ENCODE results near the gene ACTL8.

Gene ACTL8

GRCh38 chr1:17795081-17795809 is 40.1 kb downstream of the ACTL8 start:
- no peak for DNase-seq (ENCODE audit: extremely low spot score)
- ChIA-PET POLR2A (no interaction called here), CTCF (interaction anchor here (1.0 to 1.2 kb wide), 2 partner anchors 31 to 134 kb away, joined by 3 read pairs; no protein-coding TSS in a partner anchor)
- TF ChIP-seq FOXA1 (IDR thresholded peaks at IDR 0.05) (no peak), ARNT (IDR thresholded peaks at IDR 0.05) (no peak), FOXK2 (IDR thresholded peaks at IDR 0.05) (no peak), LEF1 (IDR thresholded peaks at IDR 0.05; ENCODE audit: borderline replicate concordance) (no peak), NFRKB (IDR thresholded peaks at IDR 0.05) (no peak), L3MBTL2 (conservative IDR thresholded peaks at IDR 0.05) (no peak), FOXM1 (IDR thresholded peaks at IDR 0.05; ENCODE audit: borderline replicate concordance) (no peak), ELF4 (IDR thresholded peaks at IDR 0.05) (no peak), SP1 (IDR thresholded peaks at IDR 0.05) (no peak), ZNF384 (IDR thresholded peaks at IDR 0.05) (no peak), PKNOX1 (IDR thresholded peaks at IDR 0.05) (no peak), SUZ12 (IDR thresholded peaks at IDR 0.05) (no peak), BHLHE40 (IDR thresholded peaks at IDR 0.05; ENCODE audit: borderline replicate concordance) (no peak), HDGF (IDR thresholded peaks at IDR 0.05; ENCODE audit: borderline replicate concordance) (no peak), CTBP1 (IDR thresholded peaks at IDR 0.05; ENCODE audit: borderline replicate concordance) (no peak), TARDBP (IDR thresholded peaks at IDR 0.05) (no peak)

GRCh38 chr1:17795836-17796645 is 40.9 kb downstream of the ACTL8 start:
- no peak for TF ChIP-seq PKNOX1 (IDR thresholded peaks at IDR 0.05)
- TF ChIP-seq FOXA1 (IDR thresholded peaks at IDR 0.05) = no peak
- TF ChIP-seq L3MBTL2 (conservative IDR thresholded peaks at IDR 0.05) = no peak
- CTCF ChIA-PET = interaction anchor here (0.6 to 1.2 kb wide), 3 partner anchors 30 to 692 kb away, joined by 3 read pairs; no protein-coding TSS in a partner anchor
- no peak for DNase-seq (ENCODE audit: extremely low spot score)
- POLR2A ChIA-PET = no interaction called here

- no peak for DNase-seq (ENCODE audit: extremely low spot score)
- ChIA-PET POLR2A (no interaction called here), CTCF (interaction anchor here (0.7 kb wide), 1 partner anchor 313 kb away, joined by 3 read pairs; no protein-coding TSS in a partner anchor)
- TF ChIP-seq ARNT (IDR thresholded peaks at IDR 0.05) (no peak), TARDBP (IDR thresholded peaks at IDR 0.05) (no peak), LEF1 (IDR thresholded peaks at IDR 0.05; ENCODE audit: borderline replicate concordance) (no peak), HDGF (IDR thresholded peaks at IDR 0.05; ENCODE audit: borderline replicate concordance) (no peak), FOXM1 (IDR thresholded peaks at IDR 0.05; ENCODE audit: borderline replicate concordance) (no peak), SP1 (IDR thresholded peaks at IDR 0.05) (no peak), CTBP1 (IDR thresholded peaks at IDR 0.05; ENCODE audit: borderline replicate concordance) (no peak), NFRKB (IDR thresholded peaks at IDR 0.05) (no peak), ELF4 (IDR thresholded peaks at IDR 0.05) (no peak), FOXK2 (IDR thresholded peaks at IDR 0.05) (no peak), L3MBTL2 (conservative IDR thresholded peaks at IDR 0.05) (no peak), PKNOX1 (IDR thresholded peaks at IDR 0.05) (no peak), BHLHE40 (IDR thresholded peaks at IDR 0.05; ENCODE audit: borderline replicate concordance) (no peak)
These were observed 42.3 kb downstream of the ACTL8 start for GRCh38 chr1:17797478-17797877.

- CTCF ChIA-PET = no interaction called here
- no peak for DNase-seq (ENCODE audit: extremely low spot score)
- TF ChIP-seq FOXM1 (IDR thresholded peaks at IDR 0.05; ENCODE audit: borderline replicate concordance) (no peak), ELF4 (IDR thresholded peaks at IDR 0.05) (no peak), BHLHE40 (IDR thresholded peaks at IDR 0.05; ENCODE audit: borderline replicate concordance) (no peak), ARNT (IDR thresholded peaks at IDR 0.05) (no peak), LEF1 (IDR thresholded peaks at IDR 0.05; ENCODE audit: borderline replicate concordance) (no peak), ZNF384 (IDR thresholded peaks at IDR 0.05) (no peak), CTBP1 (IDR thresholded peaks at IDR 0.05; ENCODE audit: borderline replicate concordance) (no peak), NFRKB (IDR thresholded peaks at IDR 0.05) (no peak), FOXA1 (IDR thresholded peaks at IDR 0.05) (no peak), PKNOX1 (IDR thresholded peaks at IDR 0.05) (no peak), TARDBP (IDR thresholded peaks at IDR 0.05) (no peak), FOXK2 (IDR thresholded peaks at IDR 0.05) (no peak), SP1 (IDR thresholded peaks at IDR 0.05) (no peak), L3MBTL2 (conservative IDR thresholded peaks at IDR 0.05) (no peak), SUZ12 (IDR thresholded peaks at IDR 0.05) (no peak), HDGF (IDR thresholded peaks at IDR 0.05; ENCODE audit: borderline replicate concordance) (no peak)
- POLR2A ChIA-PET = no interaction called here
These were observed 42.9 kb downstream of the ACTL8 start for GRCh38 chr1:17798011-17798410.

GRCh38 chr1:17798799-17799382 is 43.8 kb downstream of the ACTL8 start:
- TF ChIP-seq L3MBTL2 (conservative IDR thresholded peaks at IDR 0.05) = no peak
- no peak for TF ChIP-seq LEF1 (IDR thresholded peaks at IDR 0.05; ENCODE audit: borderline replicate concordance)
- TF ChIP-seq HDGF (IDR thresholded peaks at IDR 0.05; ENCODE audit: borderline replicate concordance) = no peak
- DNase-seq (ENCODE audit: extremely low spot score) = no peak
- POLR2A ChIA-PET = no interaction called here
- CTCF ChIA-PET = no interaction called here

All from HEK293T (cell line).